Keratinocyte (primary cell): Measurements from ENCODE around the gene NTN5. TPM values are rescaled to one million over a fixed set of nuclear protein-coding genes. Genes with fewer than 3 reads are reported as not detected.

Experiments used
- DNase-seq: peaks from one replicate; pipeline ENCODE4 v3.0.0-alpha.2; 2011; ENCODE audit warnings: low read depth, missing footprints, low spot score
- FAIRE-seq: peaks from 2 replicates; lab custom pipeline; 2011; peaks lifted over from hg19 to GRCh38; lab: Jason Lieb, UNC
- H2AFZ ChIP-seq: 2 replicates; pipeline ENCODE4 v1.6.0; 2012; ENCODE audit warnings: low read length, control low read depth, inconsistent platforms; ENCODE audit not compliant: control insufficient read depth
- H3K27ac ChIP-seq: 2 replicates; pipeline ENCODE4 v1.5.1; 2011; ENCODE audit warnings: low read length; ENCODE audit not compliant: control insufficient read depth, insufficient read depth
- H3K27me3 ChIP-seq: 3 replicates; pipeline ENCODE4 v1.6.0; 2011; ENCODE audit warnings: low read length; ENCODE audit not compliant: control insufficient read depth, insufficient read depth; ENCODE audit errors: extremely low read depth
- H3K36me3 ChIP-seq, 2 experiments: 2 replicates in 1 of 2; 3 replicates in 1 of 2; pipeline ENCODE4 v1.5.1; 2011; ENCODE audit warnings: low read length in 2 of 2, mild to moderate bottlenecking in 1 of 2; ENCODE audit not compliant: control insufficient read depth in 2 of 2, insufficient read depth in 2 of 2; ENCODE audit errors: extremely low read depth in 1 of 2
- H3K4me1 ChIP-seq: 3 replicates; pipeline ENCODE4 v1.5.1; 2011; ENCODE audit warnings: low read length; ENCODE audit not compliant: control insufficient read depth, insufficient read depth; ENCODE audit errors: extremely low read depth
- H3K4me2 ChIP-seq: 3 replicates; pipeline ENCODE4 v1.6.0; 2011; ENCODE audit warnings: low read depth, low read length; ENCODE audit not compliant: control insufficient read depth, insufficient read depth; ENCODE audit errors: extremely low read depth
- H3K4me3 ChIP-seq, 3 experiments: fragments of 200-600 bp in 1 of 3; sonication (generic) in 1 of 3; 2 replicates in 2 of 3; 3 replicates in 1 of 3; pipeline ENCODE4 v1.5.1; 2011 to 2016; ENCODE audit warnings: low read length in 3 of 3, mild to moderate bottlenecking in 3 of 3, control low read depth in 2 of 3, inconsistent platforms in 1 of 3, low read depth in 1 of 3, mixed read lengths in 1 of 3, mixed run types in 1 of 3, moderate library complexity in 1 of 3; ENCODE audit not compliant: control insufficient read depth in 2 of 3, insufficient read depth in 2 of 3; ENCODE audit errors: extremely low read depth in 1 of 3
- H3K79me2 ChIP-seq: 2 replicates; pipeline ENCODE4 v1.6.0; 2012; ENCODE audit warnings: low read length; ENCODE audit not compliant: control insufficient read depth, insufficient read depth
- H3K9ac ChIP-seq: 3 replicates; pipeline ENCODE4 v1.6.0; 2011; ENCODE audit warnings: low read length; ENCODE audit not compliant: control insufficient read depth, insufficient read depth; ENCODE audit errors: extremely low read depth
- H3K9me1 ChIP-seq: 3 replicates; pipeline ENCODE4 v1.6.0; 2011; ENCODE audit warnings: low read length; ENCODE audit not compliant: control insufficient read depth, insufficient read depth; ENCODE audit errors: extremely low read depth
- H3K9me3 ChIP-seq: 2 replicates; pipeline ENCODE4 v1.5.1; 2012; ENCODE audit warnings: low read depth, low read length; ENCODE audit not compliant: control insufficient read depth
- H4K20me1 ChIP-seq: 3 replicates; pipeline ENCODE4 v1.6.0; 2011; ENCODE audit warnings: low read length; ENCODE audit not compliant: control insufficient read depth, insufficient read depth; ENCODE audit errors: extremely low read depth
- CTCF ChIP-seq, 3 experiments: IDR thresholded peaks in 1 of 3; conservative IDR thresholded peaks in 1 of 3; optimal IDR thresholded peaks in 1 of 3; 2 replicates in 2 of 3; 3 replicates in 1 of 3; pipeline versions ENCODE3 to v1.5.1; 2011; ENCODE audit warnings: low read length in 3 of 3, mild to moderate bottlenecking in 3 of 3, moderate library complexity in 2 of 3, control low read depth in 1 of 3, inconsistent platforms in 1 of 3; ENCODE audit not compliant: insufficient read depth in 2 of 3; ENCODE audit errors: extremely low read depth in 1 of 3
- EZH2 ChIP-seq: IDR thresholded peaks from one replicate; pipeline ENCODE4 v1.6.1; 2012; ENCODE audit warnings: inconsistent platforms, mild to moderate bottlenecking, low read length, moderate library complexity
- dilution Hi-C: fragments of 300-500 bp; cut with MboI; formaldehyde crosslinking; loops from one replicate; pipeline ENCODE4 v1.7.0; 2020; ENCODE audit warnings: low sequenced_read_pairs; ENCODE audit not compliant: extremely low pct_ligation_motif_present
- polyA plus RNA-seq, 5 experiments: library from polyadenylated mRNA; depleted of rRNA in 3 of 5; stranded (reverse) in 3 of 5; stranded (forward) in 1 of 5; unstranded in 1 of 5; fragments of >200 nt; gene quantifications; 1 replicate in 1 of 5; 2 replicates in 3 of 5; 3 replicates in 1 of 5; pipeline versions ENCODE4 v1.2.1 to v1.2.3, GENCODE V29; 2011 to 2012; ENCODE audit warnings: missing spikeins in 2 of 5, low read depth in 1 of 5, low replicate concordance in 1 of 5

Gene NTN5
- polyA plus RNA-seq, 1 donor (not counting 4 experiments of a cell fraction or from before 2014, with no cell fraction given) = 0.07 TPM

DNA sequence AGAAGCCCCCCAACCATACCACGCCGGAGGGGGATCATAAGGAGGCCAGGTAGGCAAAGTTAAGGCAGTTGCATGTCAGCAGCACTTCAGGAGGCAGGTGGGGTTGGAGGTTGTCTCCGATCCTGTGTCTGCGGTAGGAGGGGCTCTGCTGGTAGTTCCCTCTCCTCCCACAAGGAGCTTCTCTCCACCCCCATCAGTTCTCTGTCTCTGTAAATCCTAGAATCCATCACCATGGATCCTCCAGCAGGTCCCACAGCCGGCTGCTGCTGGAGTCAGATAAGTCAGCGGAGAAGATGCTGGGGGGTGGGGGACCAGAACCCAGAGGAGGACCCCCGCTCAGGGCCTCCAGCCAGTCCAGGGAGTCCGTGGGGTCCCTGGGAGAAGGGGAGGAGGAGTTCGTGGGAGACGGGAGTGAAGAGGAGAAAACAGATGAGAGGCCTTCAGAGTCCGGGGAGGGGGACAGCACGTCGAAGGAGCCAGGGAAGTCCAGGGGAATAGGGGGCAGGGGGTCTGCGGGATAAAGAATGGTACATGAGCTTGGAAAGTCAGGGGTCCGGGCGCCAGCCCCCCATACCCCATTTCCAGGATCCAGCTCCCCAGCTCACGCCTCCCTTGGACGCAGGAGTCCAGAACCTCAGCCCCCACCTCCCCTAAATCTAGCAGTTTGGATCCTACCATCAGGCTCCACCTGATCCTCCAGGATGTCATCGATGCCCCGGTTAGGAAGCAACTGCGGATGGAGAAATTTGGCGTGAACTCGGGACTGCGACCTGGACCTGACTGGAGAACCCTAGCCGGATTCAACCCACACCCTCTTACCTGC, 40.4 kb upstream of the NTN5 start:
- peak overlapping the region; percentile 73 for H3K9ac ChIP-seq
- DNase-seq (no peak), FAIRE-seq (no peak)
- no peaks in the 10 kb centered on the region for H3K9me3 ChIP-seq
- dilution Hi-C loops = no loop called here
- H3K27me3 ChIP-seq = no peaks in the 10 kb centered on the region
- peaks cover 30% of the 10 kb centered on the region for H3K4me1 ChIP-seq
- TF ChIP-seq CTCF (optimal IDR thresholded peaks at IDR 0.05 in 1 of 3, IDR thresholded peaks at IDR 0.05 in 1 of 3, conservative IDR thresholded peaks at IDR 0.05 in 1 of 3; ENCODE audit: extremely low read depth in 1 of 3, insufficient read depth in 2 of 3, low read length in 3 of 3) (peak in 2 of 3 experiments; percentile 29 to 32), EZH2 (no peak)
- no peaks in the 10 kb centered on the region for H3K9me1 ChIP-seq
- H3K4me2 ChIP-seq = peak overlapping the region; percentile 89
- peak overlapping the region; percentile 96 for H2AFZ ChIP-seq
- H3K36me3 ChIP-seq = no peaks in the 10 kb centered on the region
- H3K79me2 ChIP-seq = peaks cover 4% of the 10 kb centered on the region
- no peaks in the 10 kb centered on the region for H4K20me1 ChIP-seq
- H3K4me3 ChIP-seq = peak overlapping the region; percentile 71 to 94 (median 81)
- peak overlapping the region; percentile 49 for H3K27ac ChIP-seq

DNA sequence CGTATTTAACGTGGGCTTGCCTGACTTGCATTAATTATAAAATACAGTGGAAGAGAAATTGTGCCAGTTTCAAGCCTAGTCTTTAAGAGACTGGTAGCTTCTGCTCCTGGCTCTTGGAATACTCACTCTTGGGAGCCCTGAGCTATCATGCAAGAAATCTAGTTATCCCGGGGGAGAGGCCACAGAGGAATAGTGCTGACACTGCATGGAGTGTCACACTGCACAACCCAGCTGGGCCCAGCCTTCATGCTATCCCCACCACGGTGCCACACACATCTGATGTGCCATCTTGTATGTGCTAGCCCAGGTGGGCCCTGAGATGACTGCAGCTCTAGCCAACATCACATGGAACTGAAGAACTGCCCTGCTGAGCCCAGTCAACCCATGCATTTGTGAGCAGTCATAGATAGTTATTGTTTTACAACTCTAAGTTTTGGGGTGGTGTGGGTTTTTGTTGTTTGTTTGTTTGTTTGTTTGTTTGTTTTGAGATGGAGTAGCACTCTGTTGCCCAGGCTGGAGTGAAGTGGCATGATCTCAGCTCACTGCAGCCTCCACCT, 38.4 kb upstream of the NTN5 start:
- DNase-seq (no peak), FAIRE-seq (no peak)
- Histone ChIP-seq H3K9ac (no peak overlapping the region), H3K27ac (no peak overlapping the region), H3K4me2 (no peak overlapping the region), H3K79me2 (peaks cover 4% of the 10 kb centered on the region), H2AFZ (no peak overlapping the region), H4K20me1 (no peaks in the 10 kb centered on the region), H3K4me3 (no peak overlapping the region), H3K36me3 (no peaks in the 10 kb centered on the region), H3K9me1 (no peaks in the 10 kb centered on the region), H3K27me3 (no peaks in the 10 kb centered on the region), H3K9me3 (no peaks in the 10 kb centered on the region), H3K4me1 (peaks cover 24% of the 10 kb centered on the region)
- TF ChIP-seq CTCF (optimal IDR thresholded peaks at IDR 0.05 in 1 of 3, IDR thresholded peaks at IDR 0.05 in 1 of 3, conservative IDR thresholded peaks at IDR 0.05 in 1 of 3; ENCODE audit: extremely low read depth in 1 of 3, insufficient read depth in 2 of 3, low read length in 3 of 3) = no peak
- no peak for TF ChIP-seq EZH2
- dilution Hi-C loops = no loop called here
